Measurements from ENCODE around the gene F8. TPM values are rescaled to one million over a fixed set of nuclear protein-coding genes. Genes with fewer than 3 reads are reported as not detected.

F8 gene
- total RNA-seq, 2 donors from 2014 or later: 2.7 to 2.9 TPM

- DNase-seq (ENCODE audit: low spot score) (no peak), ATAC-seq (no peak)
- Mint-ChIP-seq H3K36me3 (peaks cover 5% of the 10 kb centered on the region), H3K27me3 (peaks cover 0 to 3% of the 10 kb centered on the region in 2 donors), H3K27ac (peak overlapping the region; percentile 1 to 56), H3K9me3 (no peaks in the 10 kb centered on the region), H3K4me3 (peak overlapping the region; percentile 24), H3K4me1 (ENCODE audit: low read depth in 2 of 2) (peaks cover 11 to 13% of the 10 kb centered on the region in 2 donors)
These were observed 31.1 kb upstream of the F8 start for GRCh38 chrX:155053656-155054055.

GRCh38 chrX:155052738-155053498 is 30.4 kb upstream of the F8 start:
- peak overlapping the region; percentile 24 for H3K4me3 Mint-ChIP-seq
- peaks cover 5% of the 10 kb centered on the region for H3K36me3 Mint-ChIP-seq
- peak overlapping the region; percentile 1 to 56 for H3K27ac Mint-ChIP-seq
- no peaks in the 10 kb centered on the region for H3K9me3 Mint-ChIP-seq
- ATAC-seq: no peak
- H3K27me3 Mint-ChIP-seq: peaks cover 0 to 3% of the 10 kb centered on the region in 2 donors
- peaks cover 11 to 17% of the 10 kb centered on the region in 2 donors for H3K4me1 Mint-ChIP-seq (ENCODE audit: low read depth in 2 of 2)
- DNase-seq (ENCODE audit: low spot score): no peak

- DNase-seq (ENCODE audit: low spot score) (peak; percentile 61), ATAC-seq (no peak)
These were observed 26.6 kb upstream of the F8 start for GRCh38 chrX:155048977-155049619.

GRCh38 chrX:155046811-155047528 is 24.4 kb upstream of the F8 start:
- Mint-ChIP-seq H3K27me3 (peaks cover 0 to 3% of the 10 kb centered on the region in 2 donors), H3K9me3 (no peaks in the 10 kb centered on the region), H3K4me3 (no peak overlapping the region), H3K4me1 (ENCODE audit: low read depth in 2 of 2) (peaks cover 0 to 14% of the 10 kb centered on the region in 2 donors), H3K27ac (no peak overlapping the region), H3K36me3 (peaks cover 5% of the 10 kb centered on the region)
- DNase-seq (ENCODE audit: low spot score) (no peak), ATAC-seq (no peak)

More at GRCh38 chrX:155048977-155049619, 26.6 kb upstream of the F8 start:
- Mint-ChIP-seq H3K36me3 (peaks cover 5% of the 10 kb centered on the region), H3K27ac (no peak overlapping the region), H3K27me3 (peaks cover 0 to 3% of the 10 kb centered on the region in 2 donors), H3K9me3 (no peaks in the 10 kb centered on the region), H3K4me1 (ENCODE audit: low read depth in 2 of 2) (peaks cover 3 to 20% of the 10 kb centered on the region in 2 donors), H3K4me3 (no peak overlapping the region)

- DNase-seq (ENCODE audit: low spot score) (no peak), ATAC-seq (no peak)
- no peak overlapping the region for H3K4me3 Mint-ChIP-seq
- no peaks in the 10 kb centered on the region for H3K36me3 Mint-ChIP-seq
- H3K4me1 Mint-ChIP-seq (ENCODE audit: low read depth in 2 of 2): peaks cover 0 to 14% of the 10 kb centered on the region in 2 donors
- H3K27ac Mint-ChIP-seq: no peak overlapping the region
- no peaks in the 10 kb centered on the region for H3K9me3 Mint-ChIP-seq
- H3K27me3 Mint-ChIP-seq: peaks cover 0 to 3% of the 10 kb centered on the region in 2 donors
These were observed 23.7 kb upstream of the F8 start for GRCh38 chrX:155046129-155046810.

GRCh38 chrX:155035688-155036087 is 13.2 kb upstream of the F8 start:
- no peaks in the 10 kb centered on the region for H3K27me3 Mint-ChIP-seq
- H3K36me3 Mint-ChIP-seq: peaks cover 24% of the 10 kb centered on the region
- H3K27ac Mint-ChIP-seq: no peak overlapping the region
- H3K4me3 Mint-ChIP-seq: no peak overlapping the region
- peaks cover 10 to 21% of the 10 kb centered on the region in 2 donors for H3K4me1 Mint-ChIP-seq (ENCODE audit: low read depth in 2 of 2)
- H3K9me3 Mint-ChIP-seq: no peaks in the 10 kb centered on the region
- DNase-seq (ENCODE audit: low spot score) (no peak), ATAC-seq (no peak)

GRCh38 chrX:155031657-155032056 is 9.1 kb upstream of the F8 start:
- Mint-ChIP-seq H3K9me3 (no peaks in the 10 kb centered on the region), H3K4me3 (no peak overlapping the region), H3K36me3 (peaks cover 10% of the 10 kb centered on the region), H3K4me1 (ENCODE audit: low read depth in 2 of 2) (peaks cover 9 to 12% of the 10 kb centered on the region in 2 donors), H3K27ac (no peak overlapping the region), H3K27me3 (peaks cover 0 to 3% of the 10 kb centered on the region in 2 donors)
- ATAC-seq (no peak), DNase-seq (ENCODE audit: low spot score) (no peak)

GRCh38 chrX:155028877-155029291 is 6.4 kb upstream of the F8 start:
- Mint-ChIP-seq H3K27me3 (peaks cover 0 to 8% of the 10 kb centered on the region in 2 donors), H3K36me3 (no peaks in the 10 kb centered on the region), H3K27ac (peak overlapping the region; percentile 38 to 61), H3K4me1 (ENCODE audit: low read depth in 2 of 2) (peaks cover 6 to 12% of the 10 kb centered on the region in 2 donors), H3K9me3 (no peaks in the 10 kb centered on the region), H3K4me3 (peak overlapping the region; percentile 89)
- DNase-seq (ENCODE audit: low spot score) (no peak), ATAC-seq (no peak)

GRCh38 chrX:155028129-155028528 is 5.6 kb upstream of the F8 start:
- H3K27ac Mint-ChIP-seq: peak overlapping the region; percentile 89 to 95
- H3K36me3 Mint-ChIP-seq: no peaks in the 10 kb centered on the region
- peak overlapping the region; percentile 89 for H3K4me3 Mint-ChIP-seq
- H3K27me3 Mint-ChIP-seq: peaks cover 0 to 12% of the 10 kb centered on the region in 2 donors
- peaks cover 6 to 12% of the 10 kb centered on the region in 2 donors for H3K4me1 Mint-ChIP-seq (ENCODE audit: low read depth in 2 of 2)
- ATAC-seq (no peak), DNase-seq (ENCODE audit: low spot score) (no peak)
- H3K9me3 Mint-ChIP-seq: no peaks in the 10 kb centered on the region

GRCh38 chrX:155027509-155028066 is 5.1 kb upstream of the F8 start:
- Mint-ChIP-seq H3K9me3 (no peaks in the 10 kb centered on the region), H3K27me3 (peaks cover 0 to 13% of the 10 kb centered on the region in 2 donors), H3K4me3 (peak overlapping the region; percentile 89), H3K36me3 (no peaks in the 10 kb centered on the region), H3K27ac (peak overlapping the region; percentile 89 to 95), H3K4me1 (ENCODE audit: low read depth in 2 of 2) (peaks cover 6 to 12% of the 10 kb centered on the region in 2 donors)
- no peak for ATAC-seq
- no peak for DNase-seq (ENCODE audit: low spot score)

- peaks cover 6 to 12% of the 10 kb centered on the region in 2 donors for H3K4me1 Mint-ChIP-seq (ENCODE audit: low read depth in 2 of 2)
- H3K36me3 Mint-ChIP-seq: no peaks in the 10 kb centered on the region
- H3K27ac Mint-ChIP-seq: peak within 1 kb of the TSS; percentile 89 to 95
- peaks cover 0 to 17% of the 10 kb centered on the region in 2 donors for H3K27me3 Mint-ChIP-seq
- H3K9me3 Mint-ChIP-seq: no peaks in the 10 kb centered on the region
- ATAC-seq (peak; percentile 94 to 96), DNase-seq (ENCODE audit: low spot score) (peak; percentile 96)
- peak within 1 kb of the TSS; percentile 89 for H3K4me3 Mint-ChIP-seq
These were observed 4.4 kb upstream of the F8 start, which contains the start of gene FUNDC2 for GRCh38 chrX:155026727-155027508. TSS of gene FUNDC2 (plus strand) at chrX:155026844. CDS start at chrX:155026939, 95 bp downstream.

GRCh38 chrX:155026420-155026726 is 3.9 kb upstream of the F8 start:
- peaks cover 4 to 12% of the 10 kb centered on the region in 2 donors for H3K4me1 Mint-ChIP-seq (ENCODE audit: low read depth in 2 of 2)
- no peak for ATAC-seq
- no peaks in the 10 kb centered on the region for H3K36me3 Mint-ChIP-seq
- H3K9me3 Mint-ChIP-seq: no peaks in the 10 kb centered on the region
- peak overlapping the region; percentile 51 for H3K4me3 Mint-ChIP-seq
- peaks cover 0 to 18% of the 10 kb centered on the region in 2 donors for H3K27me3 Mint-ChIP-seq
- H3K27ac Mint-ChIP-seq: peak overlapping the region; percentile 40 to 95
- DNase-seq (ENCODE audit: low spot score): no peak

All from natural killer cell treated with Interleukin-12 subunit alpha and Interleukin-12 subunit beta and Interleukin-15 and Interleukin-18, amount 100 ng/mL, for 72 hours (primary cell).